Kidney tubule cell (primary cell): ENCODE measurements around the gene CNGA2.

Experiments used
- DNase-seq: peaks from one replicate; pipeline ENCODE4 v3.0.0-alpha.2; 2018; ENCODE audit warnings: low spot score

CNGA2 gene

DNA sequence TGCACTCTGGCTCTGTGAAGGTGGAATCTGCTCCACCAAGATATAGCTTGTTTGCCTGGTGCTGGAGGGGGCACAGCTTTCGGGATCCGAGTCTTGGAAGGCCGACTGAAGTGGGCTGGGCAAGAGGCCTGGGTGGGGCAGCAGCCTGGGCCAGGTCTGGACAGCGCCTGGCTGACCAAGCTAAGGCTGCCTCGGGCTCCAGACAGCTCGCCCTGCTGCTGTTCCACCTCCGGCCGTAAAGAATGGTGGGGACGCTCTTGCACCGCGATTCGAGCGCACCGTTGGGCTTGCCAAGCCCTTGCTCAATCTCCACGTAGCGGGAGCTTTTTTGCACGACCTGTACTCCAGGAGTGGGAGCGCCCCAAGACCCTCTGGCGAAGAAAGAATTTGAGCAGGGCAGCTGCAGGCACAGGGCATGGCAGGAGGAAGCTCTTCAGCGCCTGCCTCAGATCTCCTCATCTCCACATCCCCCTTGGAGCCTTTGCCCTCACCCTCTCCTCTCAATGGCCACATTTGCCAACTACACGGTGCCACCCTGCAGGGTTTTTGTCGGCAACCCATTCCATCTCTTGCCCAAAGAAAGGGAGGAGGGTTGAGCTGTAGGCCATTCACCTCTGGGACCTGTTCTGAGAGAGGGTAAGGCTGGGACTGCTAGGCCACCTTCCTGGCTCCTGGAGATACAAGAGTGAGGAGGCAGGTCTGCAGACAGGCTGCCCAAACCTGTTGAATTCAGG lies 18.9 kb downstream of the CNGA2 start:
- DNase-seq: peak; percentile 45

DNA sequence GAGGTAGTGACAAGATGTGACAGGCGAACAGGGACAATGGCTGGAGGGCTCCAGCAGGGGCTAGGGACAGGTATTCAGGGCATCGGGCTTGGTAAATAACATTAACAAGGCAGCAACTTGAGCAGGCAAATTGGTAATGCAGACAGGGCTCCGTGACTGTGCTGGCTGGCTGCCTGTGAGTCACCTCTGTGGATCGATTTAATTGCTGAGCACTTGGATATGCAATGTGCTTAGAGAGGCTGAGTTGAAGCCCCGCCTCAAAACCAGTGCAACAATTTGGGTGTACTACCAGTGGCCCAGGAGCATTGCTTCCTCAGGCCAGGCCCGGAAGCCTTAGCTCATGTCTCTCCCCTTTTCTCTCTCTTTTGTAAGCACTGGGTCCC lies 19.5 kb downstream of the CNGA2 start:
- DNase-seq: peak; percentile 54

DNA sequence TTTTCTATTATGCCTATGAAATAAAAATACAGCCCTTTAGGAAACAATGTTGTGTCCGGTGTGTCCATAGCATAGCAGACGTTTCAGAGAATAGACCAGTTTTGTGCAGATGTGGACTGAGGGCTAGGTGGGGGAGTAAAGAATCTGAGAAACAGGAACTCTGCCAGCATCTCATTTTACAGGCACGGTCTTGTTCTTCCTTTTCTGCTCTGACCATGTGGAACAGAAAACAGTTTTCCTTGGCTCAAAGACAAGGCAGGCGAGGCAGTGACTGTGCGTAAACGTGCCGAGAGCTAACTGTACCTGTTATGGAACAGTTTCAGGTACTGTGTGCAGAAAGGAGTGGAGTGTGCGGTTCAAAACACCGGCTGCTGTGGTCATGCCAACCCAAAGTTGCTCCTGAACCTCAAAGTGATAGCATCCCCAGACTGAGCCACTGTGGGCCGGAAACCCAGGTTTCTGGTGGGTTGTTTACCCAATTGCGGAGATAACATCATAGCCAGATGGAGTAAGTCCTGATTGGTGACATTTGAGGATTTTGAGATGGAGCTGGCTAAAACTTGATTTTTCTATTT lies 20.2 kb downstream of the CNGA2 start:
- DNase-seq: peak; percentile 20

DNA sequence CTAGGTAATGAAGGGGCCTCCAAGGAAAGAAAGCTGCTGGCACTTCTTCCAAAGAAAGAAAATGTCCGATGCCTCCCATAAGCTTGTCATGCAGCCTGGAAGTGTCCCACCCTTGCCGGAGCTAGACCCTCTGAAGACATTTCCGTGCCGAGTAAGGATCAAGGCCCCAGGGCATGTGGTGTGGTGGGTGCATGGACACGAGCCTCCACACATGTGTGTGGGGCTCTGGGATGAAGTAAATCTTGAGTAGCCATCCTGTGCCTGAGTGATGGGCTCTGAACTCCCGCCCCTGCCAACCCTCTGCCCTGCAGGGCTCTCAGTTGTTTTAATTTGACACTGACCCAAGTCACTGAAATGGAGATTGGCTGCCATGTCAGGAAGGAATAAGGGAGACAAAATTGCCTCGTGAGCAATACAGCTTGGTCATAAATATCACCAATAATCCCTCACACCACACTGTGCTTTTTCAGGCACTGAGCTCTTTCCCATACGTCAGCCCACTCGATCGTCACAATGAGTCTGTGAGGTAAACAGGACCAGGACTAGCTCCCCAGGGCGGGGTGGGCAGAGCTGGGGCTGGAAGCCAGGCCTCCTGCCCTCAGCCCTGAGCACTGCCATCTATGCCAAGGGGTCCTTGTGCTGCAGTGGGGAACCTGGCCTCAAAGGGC lies 24.6 kb downstream of the CNGA2 start:
- no peak for DNase-seq

DNA sequence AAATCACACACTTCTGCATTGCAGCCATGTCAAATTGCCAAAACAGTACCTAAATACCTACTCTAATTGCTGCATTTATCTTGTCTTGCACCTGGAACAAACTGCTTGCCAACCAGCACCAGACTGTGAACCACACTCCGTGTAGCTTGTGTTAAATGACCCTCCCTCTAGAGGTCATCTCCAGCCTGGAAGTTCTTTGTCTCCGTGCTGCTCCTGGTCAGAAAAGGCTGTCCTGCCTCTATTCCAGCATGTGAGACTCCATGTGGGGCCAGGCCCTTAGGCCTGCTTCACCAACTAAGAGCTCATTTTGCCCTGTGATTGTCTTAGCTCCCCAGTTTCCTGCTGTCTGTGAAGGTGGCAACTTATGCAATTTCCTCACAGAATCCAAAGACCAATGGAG lies 28.3 kb downstream of the CNGA2 start:
- DNase-seq: no peak

DNA sequence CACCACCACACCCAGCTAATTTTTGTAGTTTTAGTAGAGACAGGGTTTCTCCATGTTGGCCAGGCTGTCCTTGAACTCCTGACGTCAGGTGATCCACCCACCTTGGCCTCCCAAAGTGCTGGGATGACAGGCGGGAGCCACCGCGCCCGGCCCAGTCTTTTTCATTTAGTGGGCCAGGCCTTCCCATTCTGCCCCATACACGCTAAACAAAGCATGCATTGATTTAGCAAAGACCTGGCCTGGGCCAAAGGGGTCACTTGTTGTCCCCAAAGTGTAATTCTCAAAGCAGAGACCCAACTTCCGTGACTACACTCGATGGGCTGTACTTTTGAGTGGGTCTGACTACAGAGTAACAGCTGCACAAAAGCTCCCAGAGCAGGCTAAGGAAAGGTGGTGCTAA lies 29.2 kb downstream of the CNGA2 start:
- no peak for DNase-seq

DNA sequence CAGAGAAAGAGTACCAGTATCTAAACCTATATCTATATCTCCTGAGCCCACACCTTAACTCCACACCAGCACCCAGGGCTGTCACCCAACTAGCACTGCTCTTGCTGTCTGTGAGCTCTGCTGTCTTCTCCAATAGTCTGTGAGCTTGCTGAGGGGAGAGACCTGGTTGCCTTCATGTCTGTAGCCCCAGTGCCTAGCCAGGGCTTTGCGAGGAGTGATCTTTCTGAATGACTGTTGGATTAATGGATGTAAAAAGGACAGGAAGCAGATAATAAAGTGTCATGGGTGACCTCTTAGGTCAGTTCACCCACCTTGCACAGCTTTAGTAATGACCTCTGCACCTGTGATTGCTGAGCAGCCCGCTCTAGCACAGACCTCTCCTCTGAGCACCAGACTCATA lies 30.5 kb downstream of the CNGA2 start:
- DNase-seq: no peak

DNA sequence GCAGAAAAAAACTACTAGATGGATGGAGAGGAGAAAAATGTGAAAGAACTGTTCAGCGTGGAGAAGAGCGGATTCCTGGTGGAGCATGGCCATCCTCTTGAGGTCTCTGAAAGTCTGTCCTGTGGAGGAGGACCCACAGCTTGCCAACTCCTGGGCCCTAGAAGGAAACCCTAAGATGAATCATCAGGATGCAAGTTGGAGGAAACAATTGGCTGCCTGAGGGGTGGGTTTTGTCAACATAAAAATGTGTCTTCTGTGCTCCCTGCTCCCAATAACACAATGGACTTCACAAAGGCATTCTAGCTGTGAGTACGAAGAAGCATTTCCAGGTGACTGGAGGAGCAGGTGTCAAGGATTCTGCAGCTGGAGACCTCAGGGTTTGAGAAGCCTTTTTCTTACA lies 37.2 kb downstream of the CNGA2 start:
- DNase-seq: no peak

DNA sequence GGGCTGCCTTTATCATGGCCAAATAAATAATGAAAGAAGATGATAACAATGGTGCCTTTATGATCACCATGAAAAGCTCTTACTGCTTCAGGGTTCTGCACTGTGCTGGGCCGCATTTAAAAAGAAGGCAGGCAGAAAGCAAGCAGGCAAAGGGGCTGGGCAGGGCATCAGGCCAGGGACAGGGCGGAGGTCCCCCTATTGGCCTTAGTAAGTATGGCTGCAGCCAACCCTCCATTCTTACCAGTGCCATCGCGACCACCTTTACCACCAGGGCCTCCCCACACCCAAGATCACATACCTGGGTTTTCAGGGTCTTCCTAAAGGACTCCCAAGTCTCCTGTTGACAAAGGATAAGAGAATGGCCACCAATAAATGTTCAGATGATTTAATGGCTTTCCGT lies 38.9 kb downstream of the CNGA2 start:
- DNase-seq: no peak

DNA sequence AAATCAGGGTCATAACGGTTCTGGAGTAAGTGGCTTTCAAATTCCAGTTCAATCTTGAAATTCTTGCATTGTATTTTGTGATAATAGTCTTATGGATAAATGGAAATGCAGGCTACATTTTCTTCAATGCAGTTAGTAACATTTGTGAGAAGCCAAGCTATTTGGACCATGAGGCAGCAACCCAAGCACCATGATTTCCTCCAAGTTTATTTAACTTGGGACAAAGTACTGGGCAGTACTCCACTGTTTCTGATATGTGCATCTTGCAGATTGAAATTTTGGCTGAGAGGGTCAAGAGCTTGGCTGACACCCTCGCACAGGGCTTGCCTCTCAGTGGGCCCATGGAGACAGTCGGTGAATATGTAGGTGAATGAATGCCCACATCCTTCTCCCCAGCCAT lies 39.9 kb downstream of the CNGA2 start:
- no peak for DNase-seq

DNA sequence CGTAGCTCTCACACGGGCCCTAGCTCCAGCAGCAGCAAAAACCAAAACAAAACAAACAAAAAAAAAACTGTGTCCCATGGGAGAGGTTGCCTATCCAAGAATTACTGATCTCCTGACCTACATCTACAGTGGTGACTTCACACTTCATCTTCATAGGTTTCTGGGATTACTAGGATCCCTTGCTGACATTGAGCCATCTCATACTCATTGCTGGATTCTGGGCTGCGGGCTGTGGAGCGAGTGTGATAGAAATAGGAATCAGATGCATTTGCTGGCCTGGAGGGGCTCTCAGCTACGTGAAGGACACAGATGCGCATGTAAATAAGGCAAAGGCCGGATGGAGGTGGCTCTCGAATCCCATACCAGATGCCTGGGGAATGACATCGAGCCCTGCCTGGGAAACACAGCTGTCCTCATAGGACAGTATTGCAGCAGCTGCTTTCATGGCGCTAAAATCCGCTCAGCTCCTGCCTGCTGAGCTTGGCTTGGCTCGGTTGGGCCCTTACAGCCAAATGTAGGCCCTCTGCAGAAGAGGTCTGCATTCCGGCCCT lies 41.7 kb downstream of the CNGA2 start:
- DNase-seq: no peak

DNA sequence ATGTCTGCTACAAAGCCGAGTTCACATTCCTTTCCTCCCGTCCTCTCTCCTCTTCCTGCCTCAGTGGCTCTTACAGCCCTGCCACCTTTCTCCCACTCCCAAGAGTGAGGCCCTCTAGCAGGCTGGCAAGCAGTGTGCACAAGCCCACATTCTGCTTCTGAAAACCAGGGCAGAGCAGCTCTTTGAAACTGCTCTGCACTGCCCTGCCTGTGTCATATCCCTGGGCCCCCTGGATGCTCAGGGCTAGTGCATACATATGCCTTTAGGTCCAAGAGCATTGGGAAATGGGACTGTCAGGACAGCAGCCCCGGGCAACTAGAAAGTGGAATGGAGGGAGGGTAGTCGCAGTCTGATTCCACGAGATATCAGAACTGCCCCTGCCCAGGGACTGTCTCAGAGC lies 42.4 kb downstream of the CNGA2 start:
- DNase-seq: no peak

DNA sequence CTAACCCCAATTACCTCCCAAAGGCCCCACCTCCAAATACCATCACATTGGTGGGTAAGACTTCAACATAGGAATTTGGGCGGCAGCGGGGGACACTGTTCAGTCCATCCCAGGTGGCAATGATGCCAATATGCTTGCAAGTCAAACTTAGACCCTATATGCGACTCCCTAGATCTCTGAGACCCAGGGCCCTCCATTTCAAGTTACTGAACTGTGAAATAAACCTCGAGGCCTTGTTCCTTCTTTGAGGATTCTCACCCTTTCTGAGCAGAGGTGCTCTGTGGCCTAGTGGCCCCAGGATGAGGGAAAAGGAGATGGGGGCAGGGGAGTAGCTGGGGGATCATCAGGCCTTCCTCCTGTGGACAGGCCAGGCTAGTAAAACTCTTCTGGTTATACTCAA lies 44.7 kb downstream of the CNGA2 start:
- DNase-seq: no peak

DNA sequence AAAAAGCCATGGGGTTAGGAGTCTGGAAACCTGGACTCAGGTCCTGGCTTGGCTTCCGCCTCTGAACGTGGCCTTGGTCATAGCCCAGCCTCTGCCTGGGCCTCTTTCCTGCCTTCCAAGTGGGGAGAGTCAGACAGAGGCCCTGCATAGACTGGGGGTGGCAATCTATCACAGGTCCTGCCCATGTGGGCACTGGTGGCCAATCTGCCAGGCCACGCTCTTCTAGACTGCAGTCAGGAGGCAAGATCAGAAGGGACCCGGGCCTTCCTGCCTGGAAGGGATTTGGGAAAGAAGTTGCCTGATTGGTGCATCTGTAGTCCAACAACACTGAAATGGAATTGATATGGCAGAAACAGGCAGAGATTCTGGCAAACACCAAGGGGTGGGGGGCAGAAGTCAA lies 46.1 kb downstream of the CNGA2 start:
- no peak for DNase-seq

DNA sequence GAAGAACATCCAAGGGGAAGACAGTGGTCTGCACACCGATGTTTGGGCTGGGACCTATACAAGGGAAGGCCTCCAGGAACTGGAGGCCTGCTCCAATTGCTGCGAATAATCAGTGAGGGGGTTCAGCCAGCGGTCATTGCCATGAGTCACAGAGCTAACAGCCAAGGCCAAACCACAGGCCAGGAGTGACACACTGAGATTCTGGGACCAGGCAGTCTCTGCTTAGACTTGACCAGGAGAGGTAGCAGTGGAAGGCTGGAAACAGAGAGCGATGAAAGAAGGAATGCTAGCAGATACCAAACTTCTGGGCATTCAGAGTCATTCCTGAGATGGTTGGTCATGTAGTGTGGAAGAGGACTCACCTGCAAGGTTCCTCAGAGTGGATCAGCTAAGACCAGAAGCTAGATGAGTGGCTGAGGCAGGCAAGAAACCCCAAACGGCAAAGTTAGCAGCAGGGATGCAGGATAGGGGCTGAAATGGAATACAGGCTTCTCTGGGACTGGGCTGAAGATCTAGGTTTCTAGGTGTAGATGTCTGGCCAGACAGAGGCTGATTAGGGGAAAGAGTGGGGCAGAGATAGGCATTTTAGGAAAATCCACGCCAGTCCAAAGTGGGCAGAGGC lies 54.7 kb downstream of the CNGA2 start:
- DNase-seq: peak; percentile 67

DNA sequence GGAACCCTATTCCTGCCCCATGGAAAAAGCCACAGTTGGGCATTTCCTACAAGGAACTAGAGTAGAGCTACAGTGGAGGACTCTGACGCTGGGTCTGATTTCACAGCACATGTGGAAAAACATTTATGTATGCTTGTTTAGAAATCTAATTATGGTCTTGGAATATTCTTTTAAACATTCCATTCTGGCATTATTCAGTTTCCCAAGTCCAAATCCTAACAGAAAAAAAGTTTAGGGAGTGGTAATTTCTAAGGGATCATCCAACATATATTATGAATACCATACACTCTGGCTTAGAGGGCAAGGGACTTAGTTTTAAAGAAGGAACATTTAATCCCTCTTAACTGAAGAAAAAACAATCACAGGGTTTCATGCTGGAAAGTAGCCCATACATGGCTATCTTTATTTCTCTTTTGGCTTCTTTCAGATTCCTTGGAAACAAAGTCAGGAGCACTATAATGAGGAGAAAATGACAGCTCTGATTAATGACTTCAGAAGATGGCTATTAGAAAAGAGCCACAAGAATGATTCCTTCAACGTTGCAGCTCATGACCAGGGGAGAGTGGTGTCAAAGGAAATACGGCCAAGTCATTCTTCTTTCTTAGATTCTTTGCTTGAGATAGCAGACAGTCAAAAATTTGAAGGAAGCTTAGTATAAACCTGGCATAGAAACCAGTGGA lies 56.1 kb downstream of the CNGA2 start:
- DNase-seq: no peak

DNA sequence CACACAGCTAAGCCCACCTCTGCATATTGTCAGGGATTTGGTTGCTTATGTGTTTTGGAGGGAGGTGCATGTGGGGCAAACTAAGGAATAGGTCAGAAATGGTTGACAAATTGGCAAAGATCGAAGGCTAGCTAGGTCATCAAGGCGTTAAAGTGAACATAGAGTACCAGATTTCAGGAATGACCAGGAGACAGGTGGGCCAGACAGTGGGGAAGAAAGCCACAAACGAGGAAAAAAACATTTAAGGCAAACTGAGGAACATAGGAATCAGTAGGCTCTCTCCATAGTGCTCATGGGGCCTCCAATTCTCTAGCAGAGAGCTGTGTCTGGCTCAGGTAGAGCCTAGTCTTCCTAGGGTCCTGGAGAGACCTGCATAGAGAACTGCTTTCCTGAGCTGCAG lies 57.4 kb downstream of the CNGA2 start:
- no peak for DNase-seq

DNA sequence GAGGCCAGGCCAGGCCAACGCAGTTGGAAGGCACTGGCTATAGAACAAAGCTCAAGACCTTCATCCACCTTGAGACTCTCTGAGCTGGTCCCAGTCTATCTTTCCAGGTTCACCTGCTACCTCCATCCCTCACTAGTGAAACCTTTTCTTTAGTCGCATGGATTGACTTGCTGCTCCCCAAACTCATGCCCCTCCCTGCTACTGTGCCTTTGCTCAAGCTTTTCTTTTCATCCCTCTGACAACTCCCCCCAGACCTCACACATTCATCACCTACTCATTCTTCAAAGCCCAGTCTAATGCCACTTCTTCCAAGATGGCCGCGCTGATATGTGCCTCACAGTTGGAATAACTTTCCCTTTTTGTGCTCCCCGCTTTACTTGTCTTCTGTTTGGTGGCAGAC lies 58.0 kb downstream of the CNGA2 start:
- no peak for DNase-seq

DNA sequence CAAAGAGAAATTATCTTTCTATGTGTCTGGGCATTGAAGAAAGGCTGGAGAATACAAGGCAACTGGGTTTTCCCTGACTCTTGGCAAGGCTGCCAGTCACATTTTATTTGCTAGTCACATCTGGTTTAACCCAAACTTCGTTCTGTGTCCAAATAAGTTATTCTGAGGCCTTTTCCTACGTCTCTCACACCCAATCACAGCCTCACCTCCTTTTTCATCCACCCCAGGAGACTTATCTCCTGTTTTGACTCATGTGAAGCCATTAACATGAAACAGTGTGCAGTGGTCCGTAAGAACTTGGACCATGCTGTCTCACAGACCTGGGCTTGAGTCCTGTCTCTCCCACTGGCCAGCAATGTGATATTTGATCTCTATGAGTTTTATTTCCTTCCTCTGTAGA lies 59.3 kb downstream of the CNGA2 start:
- DNase-seq: no peak
